Liver (tissue), 9 donors: ENCODE results near the gene SRSF2. TPM values are rescaled to one million over a fixed set of nuclear protein-coding genes. Genes with fewer than 3 reads are reported as not detected.

Experiments
- DNase-seq: peaks from one replicate; pipeline ENCODE4 v3.0.0-alpha.2; 2017; ENCODE audit warnings: low spot score
- H3K27ac ChIP-seq, 2 donors: one replicate each; pipeline ENCODE4 v1.7.0; 2013; ENCODE audit warnings: inconsistent platforms in 2 of 2, low read length in 2 of 2, control low read depth in 1 of 2, low read depth in 1 of 2, mild to moderate bottlenecking in 1 of 2
- H3K27me3 ChIP-seq, 4 donors: one replicate each; pipeline versions ENCODE4 v1.6.1 to v1.7.0; 2013; ENCODE audit warnings: low read length in 3 of 4, inconsistent platforms in 1 of 4, mild to moderate bottlenecking in 1 of 4, moderate library complexity in 1 of 4; ENCODE audit not compliant: control insufficient read depth in 4 of 4, insufficient read depth in 4 of 4
- H3K36me3 ChIP-seq, 4 donors: one replicate each; pipeline versions ENCODE4 v1.6.1 to v1.7.0; 2013; ENCODE audit warnings: low read length in 3 of 4, mild to moderate bottlenecking in 3 of 4, low read depth in 1 of 4, moderate library complexity in 1 of 4; ENCODE audit not compliant: control insufficient read depth in 4 of 4, insufficient read depth in 3 of 4
- H3K4me1 ChIP-seq, 4 donors: one replicate each; pipeline versions ENCODE4 v1.6.1 to v1.7.0; 2013; ENCODE audit warnings: low read length in 3 of 4, mild to moderate bottlenecking in 3 of 4, moderate library complexity in 1 of 4; ENCODE audit not compliant: control insufficient read depth in 4 of 4, insufficient read depth in 4 of 4
- H3K4me3 ChIP-seq, 3 donors: one replicate each; pipeline versions ENCODE4 v1.6.1 to v1.7.0; 2013; ENCODE audit warnings: low read length in 3 of 3, control low read depth in 1 of 3, low read depth in 1 of 3, mild to moderate bottlenecking in 1 of 3
- H3K9ac ChIP-seq, 2 donors: one replicate each; pipeline ENCODE4 v1.7.0; 2013; ENCODE audit warnings: low read length in 2 of 2, mild to moderate bottlenecking in 2 of 2, moderate library complexity in 2 of 2, control low read depth in 1 of 2, low read depth in 1 of 2
- H3K9me3 ChIP-seq, 4 donors: one replicate each; pipeline versions ENCODE4 v1.6.1 to v1.7.0; 2013; ENCODE audit warnings: low read length in 3 of 4; ENCODE audit not compliant: control insufficient read depth in 4 of 4
- EGR1 ChIP-seq, 2 donors: IDR thresholded peaks; 2 replicates each; pipeline ENCODE4 v1.6.1; 2016 to 2018; ENCODE audit warnings: antibody characterized with exemption in 2 of 2, low read depth in 2 of 2
- FOXA1 ChIP-seq: IDR thresholded peaks from 2 replicates; pipeline ENCODE4 v1.6.1; 2016; ENCODE audit warnings: antibody characterized with exemption
- FOXA2 ChIP-seq: IDR thresholded peaks from 2 replicates; pipeline ENCODE4 v1.6.1; 2016; ENCODE audit warnings: antibody characterized with exemption
- GABPA ChIP-seq, 2 donors: IDR thresholded peaks in 1 of 2; conservative IDR thresholded peaks in 1 of 2; 2 replicates each; pipeline ENCODE4 v1.6.1; 2016; ENCODE audit warnings: antibody characterized with exemption in 2 of 2, mild to moderate bottlenecking in 1 of 2, moderate library complexity in 1 of 2
- HNF4G ChIP-seq: IDR thresholded peaks from 2 replicates; pipeline ENCODE4 v1.6.1; 2016; ENCODE audit warnings: antibody characterized with exemption
- JUND ChIP-seq, 2 donors: IDR thresholded peaks; 2 replicates each; pipeline ENCODE4 v1.6.1; 2016; ENCODE audit warnings: antibody characterized with exemption in 2 of 2
- MAX ChIP-seq: IDR thresholded peaks from 2 replicates; pipeline ENCODE4 v1.6.1; 2016; ENCODE audit warnings: antibody characterized with exemption
- RAD21 ChIP-seq, 2 donors: IDR thresholded peaks; 2 replicates each; pipeline ENCODE4 v1.6.1; 2016; ENCODE audit warnings: antibody characterized with exemption in 2 of 2, mild to moderate bottlenecking in 2 of 2
- RXRA ChIP-seq, 2 donors: IDR thresholded peaks; 2 replicates each; pipeline ENCODE4 v1.6.1; 2017 to 2018; ENCODE audit warnings: antibody characterized with exemption in 2 of 2, mild to moderate bottlenecking in 1 of 2
- SP1 ChIP-seq: IDR thresholded peaks from 2 replicates; pipeline ENCODE4 v1.6.1; 2018; ENCODE audit warnings: antibody characterized with exemption, mild to moderate bottlenecking
- TAF1 ChIP-seq: conservative IDR thresholded peaks from 2 replicates; pipeline ENCODE4 v1.6.1; 2016; ENCODE audit warnings: antibody characterized with exemption, mild to moderate bottlenecking
- YY1 ChIP-seq: IDR thresholded peaks from 2 replicates; pipeline ENCODE4 v1.6.1; 2016; ENCODE audit warnings: antibody characterized with exemption, mild to moderate bottlenecking
- ZBTB33 ChIP-seq: IDR thresholded peaks from 2 replicates; pipeline ENCODE4 v1.6.1; 2016; ENCODE audit warnings: antibody characterized with exemption
- WGBS: extraction: QIAGEN DNeasy Blood & Tissue Kit; methylation state at CpG from one replicate; pipeline ENCODE4 v1.1.7; 2013; 5-methylcytosine and 5-hydroxymethylcytosine counted together
- polyA plus RNA-seq, 2 donors: library from polyadenylated mRNA; stranded (reverse) in 1 of 2; unstranded in 1 of 2; fragments of 200-250 nt in 1 of 2; fragments of >200 nt in 1 of 2; fragmentation: Nextera tagmentation in 1 of 2; extraction: Ambion mirVana in 1 of 2; gene quantifications; one replicate each; pipeline versions ENCODE4 v1.2.1 to v1.2.3, GENCODE V29; 2013 to 2015
- total RNA-seq, 2 donors: library from RNA; depleted of rRNA; stranded (reverse); fragments of >200 nt; gene quantifications; one replicate each; pipeline ENCODE4 v1.2.3, GENCODE V29; 2014
- TF ChIP-seq, protein P1 (sequence below): fragments of 150-350 bp; IDR thresholded peaks from 2 replicates; pipeline ENCODE4 v1.5.1; 2017; ENCODE audit warnings: improper control_type of control experiment, low read depth, low read length; ENCODE audit not compliant: missing input control
- TF ChIP-seq, protein P2 (sequence below): IDR thresholded peaks from 2 replicates; pipeline ENCODE4 v1.6.1; 2016; ENCODE audit warnings: antibody characterized with exemption
- donor health status: healthy.
- donor health status: healthy.
- donor health status: healthy.
- donor health status: healthy.
- donor health status: healthy.

The SRSF2 gene
- total and polyA plus RNA-seq, 4 donors: 66.5 to 184 (median 150) TPM

- Histone ChIP-seq H3K36me3 (peaks cover 7 to 13% (median 10%) of the 10 kb centered on the region in 4 donors), H3K9me3 (no peaks in the 10 kb centered on the region), H3K9ac (no peak overlapping the region), H3K4me3 (no peak overlapping the region), H3K4me1 (no peaks in the 10 kb centered on the region), H3K27me3 (no peaks in the 10 kb centered on the region), H3K27ac (no peak overlapping the region)
- no peak for DNase-seq
- no peak for TF ChIP-seq YY1
- no peak for TF ChIP-seq FOXA2
- no peak for TF ChIP-seq FOXA1
- 97% methylated on average over 2 of the region's 2 CpGs for WGBS
Measured at GRCh38 chr17:76755285-76755684, 18.2 kb upstream of the SRSF2 start.

DNA sequence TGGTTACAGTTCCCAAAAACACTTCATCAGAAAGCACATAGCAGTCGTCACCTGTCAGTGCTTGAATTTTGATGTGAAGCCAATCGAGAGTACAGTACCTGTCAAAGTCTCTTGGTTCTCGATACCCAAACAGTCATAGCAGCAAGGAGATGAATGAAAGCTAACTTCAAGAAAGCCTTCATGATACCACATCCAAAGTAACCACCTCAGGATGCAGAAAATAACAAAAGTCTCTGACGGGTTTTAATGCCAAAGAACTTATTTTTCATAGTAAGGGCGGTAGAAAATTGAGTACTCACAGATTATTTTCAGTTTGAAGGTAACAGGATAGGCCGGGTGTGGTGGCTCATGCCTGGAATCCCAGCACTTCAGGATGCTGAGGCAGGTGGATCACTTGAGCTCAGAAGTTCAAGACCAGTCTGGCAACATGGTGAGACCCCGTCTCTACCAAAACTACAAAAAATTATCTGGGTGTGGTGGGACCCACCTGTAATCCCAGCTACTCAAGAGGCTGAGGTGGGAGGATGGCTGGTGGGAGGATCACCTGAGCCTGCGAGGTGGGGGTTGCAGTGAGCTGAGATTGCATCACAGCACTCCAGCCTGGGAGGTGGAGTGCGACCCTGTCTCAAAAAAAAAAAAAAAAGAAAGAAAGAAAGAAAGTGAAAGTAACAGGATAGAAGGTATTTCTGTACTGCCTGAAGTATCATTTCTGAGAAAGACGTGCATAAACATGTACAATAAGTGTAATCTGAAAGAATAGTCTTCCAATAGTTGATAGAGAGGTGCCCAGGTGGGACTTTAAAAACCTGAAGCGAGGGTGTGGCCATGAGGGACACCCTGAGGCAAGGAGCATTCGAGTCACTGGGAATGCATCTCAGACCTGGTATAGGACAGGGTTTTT is 16.2 kb upstream of the SRSF2 start:
- WGBS: 84% methylated on average over 12 of the region's 12 CpGs
- Histone ChIP-seq H3K36me3 (peaks cover 7 to 11% (median 11%) of the 10 kb centered on the region in 4 donors), H3K9ac (no peak overlapping the region), H3K9me3 (no peaks in the 10 kb centered on the region), H3K4me3 (no peak overlapping the region), H3K4me1 (no peaks in the 10 kb centered on the region), H3K27ac (no peak overlapping the region), H3K27me3 (no peaks in the 10 kb centered on the region)
- TF ChIP-seq RXRA (IDR thresholded peaks at IDR 0.05) (no peak), JUND (IDR thresholded peaks at IDR 0.05) (no peak), TAF1 (no peak), SP1 (no peak), FOXA1 (no peak), EGR1 (IDR thresholded peaks at IDR 0.05; ENCODE audit: low read depth in 2 of 2) (no peak), ZBTB33 (no peak), HNF4G (no peak), RAD21 (IDR thresholded peaks at IDR 0.05) (no peak), GABPA (IDR thresholded peaks at IDR 0.05 in 1 of 2, conservative IDR thresholded peaks at IDR 0.05 in 1 of 2) (no peak)
- TF ChIP-seq, protein P1, sequence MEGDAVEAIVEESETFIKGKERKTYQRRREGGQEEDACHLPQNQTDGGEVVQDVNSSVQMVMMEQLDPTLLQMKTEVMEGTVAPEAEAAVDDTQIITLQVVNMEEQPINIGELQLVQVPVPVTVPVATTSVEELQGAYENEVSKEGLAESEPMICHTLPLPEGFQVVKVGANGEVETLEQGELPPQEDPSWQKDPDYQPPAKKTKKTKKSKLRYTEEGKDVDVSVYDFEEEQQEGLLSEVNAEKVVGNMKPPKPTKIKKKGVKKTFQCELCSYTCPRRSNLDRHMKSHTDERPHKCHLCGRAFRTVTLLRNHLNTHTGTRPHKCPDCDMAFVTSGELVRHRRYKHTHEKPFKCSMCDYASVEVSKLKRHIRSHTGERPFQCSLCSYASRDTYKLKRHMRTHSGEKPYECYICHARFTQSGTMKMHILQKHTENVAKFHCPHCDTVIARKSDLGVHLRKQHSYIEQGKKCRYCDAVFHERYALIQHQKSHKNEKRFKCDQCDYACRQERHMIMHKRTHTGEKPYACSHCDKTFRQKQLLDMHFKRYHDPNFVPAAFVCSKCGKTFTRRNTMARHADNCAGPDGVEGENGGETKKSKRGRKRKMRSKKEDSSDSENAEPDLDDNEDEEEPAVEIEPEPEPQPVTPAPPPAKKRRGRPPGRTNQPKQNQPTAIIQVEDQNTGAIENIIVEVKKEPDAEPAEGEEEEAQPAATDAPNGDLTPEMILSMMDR: no peak
- TF ChIP-seq, protein P2, sequence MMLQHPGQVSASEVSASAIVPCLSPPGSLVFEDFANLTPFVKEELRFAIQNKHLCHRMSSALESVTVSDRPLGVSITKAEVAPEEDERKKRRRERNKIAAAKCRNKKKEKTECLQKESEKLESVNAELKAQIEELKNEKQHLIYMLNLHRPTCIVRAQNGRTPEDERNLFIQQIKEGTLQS: no peak
- no peak for DNase-seq

DNA sequence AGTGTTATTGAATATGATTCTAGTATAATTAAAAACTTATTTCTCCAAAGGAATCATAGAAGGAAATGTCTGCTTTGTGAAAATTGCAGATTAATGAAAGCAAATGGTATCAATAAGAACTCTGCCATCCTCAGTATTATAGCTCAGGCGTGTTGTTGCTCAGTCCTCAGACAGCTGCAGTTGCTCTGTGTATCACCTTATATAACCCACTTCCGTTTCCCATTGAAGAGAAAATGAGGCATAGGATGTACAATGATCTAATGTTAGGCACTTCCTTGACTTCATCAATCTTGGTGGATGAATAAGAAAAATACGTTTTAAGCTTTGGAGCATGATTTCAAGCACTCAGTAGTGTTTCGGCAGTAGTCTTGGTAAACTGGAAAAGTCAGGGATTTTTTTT is 14.9 kb upstream of the SRSF2 start:
- Histone ChIP-seq H3K4me1 (no peaks in the 10 kb centered on the region), H3K9me3 (no peaks in the 10 kb centered on the region), H3K36me3 (peaks cover 5 to 11% (median 7%) of the 10 kb centered on the region in 4 donors), H3K27me3 (no peaks in the 10 kb centered on the region), H3K27ac (no peak overlapping the region), H3K9ac (no peak overlapping the region), H3K4me3 (no peak overlapping the region)
- WGBS: 84% methylated on average over 4 of the region's 4 CpGs
- TF ChIP-seq RAD21 (IDR thresholded peaks at IDR 0.05) (no peak), HNF4G (no peak), SP1 (no peak), RXRA (IDR thresholded peaks at IDR 0.05) (no peak), EGR1 (IDR thresholded peaks at IDR 0.05; ENCODE audit: low read depth in 2 of 2) (no peak), FOXA1 (no peak), MAX (no peak), YY1 (no peak), ZBTB33 (no peak), FOXA2 (no peak)
- no peak for DNase-seq
